ENCODE data around the gene ENDOD1.

GRCh38 chr11:95065336-95065735 is 24.3 kb upstream of the ENDOD1 start:
- TF ChIP-seq CTCF (IDR thresholded peaks at IDR 0.05) (no peak), POLR2A (IDR thresholded peaks at IDR 0.05) (no peak)
